AG08396 (cell line): ENCODE measurements around the gene OSBPL3.
"Not testable (repeated sequence)": the region's sequence is repeated elsewhere in the genome, so short reads cannot be mapped to it uniquely, and the experiment has no call there.

Source experiments
- DNase-seq: peaks from one replicate; pipeline ENCODE4 v3.0.0; 2012; ENCODE audit warnings: low spot score, mixed read lengths

The OSBPL3 gene

GRCh38 chr7:24920451-24921361, 59.3 kb downstream of the OSBPL3 start:
- no peak for DNase-seq

GRCh38 chr7:24917510-24918239, 62.3 kb downstream of the OSBPL3 start:
- peak; percentile 53 for DNase-seq

GRCh38 chr7:24916463-24917040, 63.4 kb downstream of the OSBPL3 start:
- no peak for DNase-seq

GRCh38 chr7:24914465-24914859, 65.5 kb downstream of the OSBPL3 start:
- DNase-seq, result no peak

- no peak for DNase-seq
Measured at GRCh38 chr7:24913801-24914464, 66.0 kb downstream of the OSBPL3 start.

GRCh38 chr7:24912874-24913514, 67.0 kb downstream of the OSBPL3 start:
- no peak for DNase-seq

- DNase-seq, result no peak
Measured at GRCh38 chr7:24912424-24912823, 67.6 kb downstream of the OSBPL3 start.

GRCh38 chr7:24911213-24911603, 68.8 kb downstream of the OSBPL3 start:
- no peak for DNase-seq

GRCh38 chr7:24910551-24911212, 69.3 kb downstream of the OSBPL3 start:
- DNase-seq, result no peak

GRCh38 chr7:24908727-24909126, 71.3 kb downstream of the OSBPL3 start:
- DNase-seq, result no peak

- no peak for DNase-seq
Measured at GRCh38 chr7:24908166-24908565, 71.8 kb downstream of the OSBPL3 start.

GRCh38 chr7:24907311-24907886, 72.6 kb downstream of the OSBPL3 start:
- DNase-seq, result no peak

- DNase-seq, result no peak
Measured at GRCh38 chr7:24905996-24906770, 73.8 kb downstream of the OSBPL3 start.

GRCh38 chr7:24903992-24904391, 76.0 kb downstream of the OSBPL3 start:
- DNase-seq, result not testable (repeated sequence)

GRCh38 chr7:24903559-24903958, 76.4 kb downstream of the OSBPL3 start:
- no peak for DNase-seq

- DNase-seq, result no peak
Measured at GRCh38 chr7:24902931-24903330, 77.0 kb downstream of the OSBPL3 start.

GRCh38 chr7:24902276-24902675, 77.7 kb downstream of the OSBPL3 start:
- DNase-seq, result no peak

GRCh38 chr7:24899905-24900304, 80.1 kb downstream of the OSBPL3 start:
- DNase-seq, result no peak

GRCh38 chr7:24899161-24899560, 80.8 kb downstream of the OSBPL3 start:
- DNase-seq, result no peak

GRCh38 chr7:24898691-24899090, 81.3 kb downstream of the OSBPL3 start:
- DNase-seq, result no peak
